ENCODE measurements around the gene CNTFR.

Gene CNTFR

GRCh38 chr9:34555936-34556525, 33.5 kb downstream of the CNTFR start:
- peaks cover 32 to 73% of the 10 kb centered on the region in 2 experiments for H3K27me3 ChIP-seq (ENCODE audit: control insufficient read depth in 1 of 2, insufficient read depth in 1 of 2, low read length in 2 of 2)
- H3K4me2 ChIP-seq (ENCODE audit: low read length, poor library complexity, severe bottlenecking): no peak overlapping the region
- no peak overlapping the region for H2BK5ac ChIP-seq (ENCODE audit: low read depth, low read length, poor library complexity, severe bottlenecking)
- no peak overlapping the region for H3K9ac ChIP-seq (ENCODE audit: low read length)
- no peak for DNase-seq
- no peak overlapping the region for H3K4ac ChIP-seq (ENCODE audit: low read depth in 1 of 2, low read length in 2 of 2)
- no peak overlapping the region for H2BK12ac ChIP-seq (ENCODE audit: low read length in 2 of 2)
- no peak overlapping the region for H4K91ac ChIP-seq (ENCODE audit: low read length)
- H3K36me3 ChIP-seq (ENCODE audit: control insufficient read depth in 1 of 2, insufficient read depth in 2 of 2, low read depth in 1 of 2, low read length in 2 of 2): no peaks in the 10 kb centered on the region
- H2AFZ ChIP-seq (ENCODE audit: low read depth, low read length): no peak overlapping the region
- no peak overlapping the region for H2BK15ac ChIP-seq (ENCODE audit: low read depth, poor library complexity, severe bottlenecking)
- H3K14ac ChIP-seq (ENCODE audit: low read length in 2 of 2): no peak overlapping the region
- H2BK120ac ChIP-seq (ENCODE audit: low read depth, low read length): no peak overlapping the region
- no peak overlapping the region for H4K8ac ChIP-seq (ENCODE audit: low read length)
- no peak overlapping the region for H3K18ac ChIP-seq (ENCODE audit: low read depth in 1 of 2, low read length in 2 of 2)
- no peak overlapping the region for H3K27ac ChIP-seq (ENCODE audit: low read length, poor library complexity, severe bottlenecking)
- 82% methylated on average over 13 of the region's 13 CpGs for WGBS
- no peak overlapping the region for H2AK5ac ChIP-seq (ENCODE audit: low read length, severe bottlenecking)
- no peak overlapping the region for H3K23ac ChIP-seq (ENCODE audit: low read length in 2 of 2)
- no peaks in the 10 kb centered on the region for H3K9me3 ChIP-seq (ENCODE audit: control insufficient read depth, low read length)
- H3K79me1 ChIP-seq (replicated peaks; ENCODE audit: low read length, poor library complexity, severe bottlenecking): no peaks in the 10 kb centered on the region
- no peak overlapping the region for H3K4me3 ChIP-seq (ENCODE audit: insufficient read depth in 1 of 2, low read depth in 1 of 2, low read length in 2 of 2)
- peaks cover 14% of the 10 kb centered on the region for H3K4me1 ChIP-seq (ENCODE audit: control insufficient read depth, insufficient read depth, low read depth, low read length)

GRCh38 chr9:34555500-34555899, 34.0 kb downstream of the CNTFR start:
- 63% methylated on average over 3 of the region's 5 CpGs for WGBS
- DNase-seq: no peak
- H4K91ac ChIP-seq (ENCODE audit: low read length): no peak overlapping the region

GRCh38 chr9:34555002-34555348, 34.5 kb downstream of the CNTFR start:
- H3K9me3 ChIP-seq (ENCODE audit: control insufficient read depth, low read length): no peaks in the 10 kb centered on the region
- WGBS: 91% methylated on average over 23 of the region's 23 CpGs

More at GRCh38 chr9:34555500-34555899, 34.0 kb downstream of the CNTFR start:
- Histone ChIP-seq H2AFZ (ENCODE audit: low read depth, low read length) (no peak overlapping the region), H2BK120ac (ENCODE audit: low read depth, low read length) (no peak overlapping the region), H3K4me2 (ENCODE audit: low read length, poor library complexity, severe bottlenecking) (no peak overlapping the region), H3K14ac (ENCODE audit: low read length in 2 of 2) (no peak overlapping the region), H3K27me3 (ENCODE audit: control insufficient read depth in 1 of 2, insufficient read depth in 1 of 2, low read length in 2 of 2) (peaks cover 32 to 68% of the 10 kb centered on the region in 2 experiments), H3K79me1 (replicated peaks; ENCODE audit: low read length, poor library complexity, severe bottlenecking) (no peaks in the 10 kb centered on the region), H3K4me3 (ENCODE audit: insufficient read depth in 1 of 2, low read depth in 1 of 2, low read length in 2 of 2) (no peak overlapping the region), H3K18ac (ENCODE audit: low read depth in 1 of 2, low read length in 2 of 2) (no peak overlapping the region), H3K36me3 (ENCODE audit: control insufficient read depth in 1 of 2, insufficient read depth in 2 of 2, low read depth in 1 of 2, low read length in 2 of 2) (no peaks in the 10 kb centered on the region), H3K27ac (ENCODE audit: low read length, poor library complexity, severe bottlenecking) (no peak overlapping the region), H3K4me1 (ENCODE audit: control insufficient read depth, insufficient read depth, low read depth, low read length) (peaks cover 14% of the 10 kb centered on the region), H3K23ac (ENCODE audit: low read length in 2 of 2) (no peak overlapping the region), H3K4ac (ENCODE audit: low read depth in 1 of 2, low read length in 2 of 2) (no peak overlapping the region), H2BK5ac (ENCODE audit: low read depth, low read length, poor library complexity, severe bottlenecking) (no peak overlapping the region), H4K8ac (ENCODE audit: low read length) (no peak overlapping the region), H2AK5ac (ENCODE audit: low read length, severe bottlenecking) (no peak overlapping the region), H3K9ac (ENCODE audit: low read length) (no peak overlapping the region), H2BK12ac (ENCODE audit: low read length in 2 of 2) (no peak overlapping the region), H2BK15ac (ENCODE audit: low read depth, poor library complexity, severe bottlenecking) (no peak overlapping the region), H3K9me3 (ENCODE audit: control insufficient read depth, low read length) (no peaks in the 10 kb centered on the region)

DNA sequence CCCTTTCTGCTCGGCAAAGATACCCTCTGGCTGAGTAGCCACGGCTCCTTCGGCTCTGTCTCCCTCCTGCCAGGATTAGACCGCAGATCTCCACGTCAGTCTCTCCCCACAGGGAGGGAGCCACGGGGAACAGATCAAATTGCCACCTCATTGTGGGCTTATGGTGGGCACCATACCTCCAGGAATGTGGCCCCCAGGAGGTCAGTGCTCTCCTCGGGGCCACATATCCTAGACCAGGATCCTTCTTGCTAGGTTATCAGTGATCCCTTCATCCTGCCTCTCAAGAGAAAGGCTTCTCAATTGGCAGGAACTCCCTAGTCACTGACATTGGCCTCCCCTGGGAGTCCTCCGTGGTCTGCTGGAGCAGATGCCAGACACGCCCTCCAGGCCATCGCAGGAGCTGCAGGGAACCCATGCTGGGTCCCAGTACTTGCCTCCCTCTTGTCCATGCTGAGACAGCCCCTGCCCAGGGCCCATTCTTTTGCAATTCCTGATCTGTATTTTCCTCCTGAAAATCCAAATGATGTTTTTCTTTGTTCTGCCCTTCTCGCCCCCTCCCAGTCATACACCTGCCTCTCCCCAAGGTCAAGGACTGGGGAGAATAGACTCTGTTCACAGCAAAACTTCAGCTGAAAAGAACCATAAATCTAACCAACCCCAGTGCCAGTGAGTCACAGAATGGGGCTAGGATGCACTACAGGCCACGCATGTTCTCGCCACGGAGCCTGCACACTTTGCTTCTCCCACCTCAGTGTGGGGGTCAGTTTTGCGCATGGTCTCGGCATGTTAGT, 35.1 kb downstream of the CNTFR start:
- Histone ChIP-seq H4K91ac (ENCODE audit: low read length) (no peak overlapping the region), H3K27me3 (ENCODE audit: control insufficient read depth in 1 of 2, insufficient read depth in 1 of 2, low read length in 2 of 2) (peaks cover 32 to 57% of the 10 kb centered on the region in 2 experiments), H3K4ac (ENCODE audit: low read depth in 1 of 2, low read length in 2 of 2) (no peak overlapping the region), H3K14ac (ENCODE audit: low read length in 2 of 2) (no peak overlapping the region), H2BK12ac (ENCODE audit: low read length in 2 of 2) (no peak overlapping the region), H4K8ac (ENCODE audit: low read length) (no peak overlapping the region), H2BK120ac (ENCODE audit: low read depth, low read length) (no peak overlapping the region), H2BK15ac (ENCODE audit: low read depth, poor library complexity, severe bottlenecking) (no peak overlapping the region), H3K9me3 (ENCODE audit: control insufficient read depth, low read length) (no peaks in the 10 kb centered on the region), H3K4me1 (ENCODE audit: control insufficient read depth, insufficient read depth, low read depth, low read length) (peaks cover 10% of the 10 kb centered on the region), H3K36me3 (ENCODE audit: control insufficient read depth in 1 of 2, insufficient read depth in 2 of 2, low read depth in 1 of 2, low read length in 2 of 2) (no peaks in the 10 kb centered on the region), H3K4me3 (ENCODE audit: insufficient read depth in 1 of 2, low read depth in 1 of 2, low read length in 2 of 2) (no peak overlapping the region), H2AFZ (ENCODE audit: low read depth, low read length) (no peak overlapping the region), H3K9ac (ENCODE audit: low read length) (no peak overlapping the region), H3K23ac (ENCODE audit: low read length in 2 of 2) (no peak overlapping the region), H2AK5ac (ENCODE audit: low read length, severe bottlenecking) (no peak overlapping the region), H2BK5ac (ENCODE audit: low read depth, low read length, poor library complexity, severe bottlenecking) (no peak overlapping the region), H3K27ac (ENCODE audit: low read length, poor library complexity, severe bottlenecking) (no peak overlapping the region), H3K79me1 (replicated peaks; ENCODE audit: low read length, poor library complexity, severe bottlenecking) (no peaks in the 10 kb centered on the region), H3K4me2 (ENCODE audit: low read length, poor library complexity, severe bottlenecking) (no peak overlapping the region), H3K18ac (ENCODE audit: low read depth in 1 of 2, low read length in 2 of 2) (no peak overlapping the region)
- no peak for DNase-seq
- 72% methylated on average over 16 of the region's 16 CpGs for WGBS

More at GRCh38 chr9:34555002-34555348, 34.5 kb downstream of the CNTFR start:
- Histone ChIP-seq H3K14ac (ENCODE audit: low read length in 2 of 2) (no peak overlapping the region), H3K4me1 (ENCODE audit: control insufficient read depth, insufficient read depth, low read depth, low read length) (peaks cover 14% of the 10 kb centered on the region), H3K4me2 (ENCODE audit: low read length, poor library complexity, severe bottlenecking) (no peak overlapping the region), H2BK5ac (ENCODE audit: low read depth, low read length, poor library complexity, severe bottlenecking) (no peak overlapping the region), H3K23ac (ENCODE audit: low read length in 2 of 2) (no peak overlapping the region), H3K27me3 (ENCODE audit: control insufficient read depth in 1 of 2, insufficient read depth in 1 of 2, low read length in 2 of 2) (peaks cover 32 to 63% of the 10 kb centered on the region in 2 experiments), H2BK12ac (ENCODE audit: low read length in 2 of 2) (no peak overlapping the region), H2AK5ac (ENCODE audit: low read length, severe bottlenecking) (no peak overlapping the region), H4K91ac (ENCODE audit: low read length) (no peak overlapping the region), H3K27ac (ENCODE audit: low read length, poor library complexity, severe bottlenecking) (no peak overlapping the region), H3K18ac (ENCODE audit: low read depth in 1 of 2, low read length in 2 of 2) (no peak overlapping the region), H3K4ac (ENCODE audit: low read depth in 1 of 2, low read length in 2 of 2) (no peak overlapping the region), H3K4me3 (ENCODE audit: insufficient read depth in 1 of 2, low read depth in 1 of 2, low read length in 2 of 2) (no peak overlapping the region), H3K36me3 (ENCODE audit: control insufficient read depth in 1 of 2, insufficient read depth in 2 of 2, low read depth in 1 of 2, low read length in 2 of 2) (no peaks in the 10 kb centered on the region), H3K9ac (ENCODE audit: low read length) (no peak overlapping the region), H2BK120ac (ENCODE audit: low read depth, low read length) (no peak overlapping the region), H3K79me1 (replicated peaks; ENCODE audit: low read length, poor library complexity, severe bottlenecking) (no peaks in the 10 kb centered on the region), H2BK15ac (ENCODE audit: low read depth, poor library complexity, severe bottlenecking) (no peak overlapping the region), H4K8ac (ENCODE audit: low read length) (no peak overlapping the region), H2AFZ (ENCODE audit: low read depth, low read length) (no peak overlapping the region)
- DNase-seq: no peak

Measured in mesenchymal stem cell (in vitro differentiated cells and primary cell).